Neural crest cell (in vitro differentiated cells): ENCODE results near the gene FBRSL1. TPM values are rescaled to one million over a fixed set of nuclear protein-coding genes. Genes with fewer than 3 reads are reported as not detected.

Source experiments
- DNase-seq: peaks from one replicate; pipeline ENCODE4 v3.0.0; 2021; ENCODE audit warnings: low read depth, mixed read lengths, low spot score
- H3K27ac Mint-ChIP-seq: one replicate; pipeline ENCODE4 v1.8.0; 2021; ENCODE audit warnings: mild to moderate bottlenecking, mixed read lengths; ENCODE audit not compliant: unreplicated experiment
- H3K27me3 Mint-ChIP-seq: 2 replicates; pipeline ENCODE4 v1.8.0; 2021; ENCODE audit warnings: low read depth, mild to moderate bottlenecking, mixed read lengths
- H3K36me3 Mint-ChIP-seq: 2 replicates; pipeline ENCODE4 v1.8.0; 2021; ENCODE audit warnings: low read depth, mild to moderate bottlenecking, mixed read lengths
- H3K4me1 Mint-ChIP-seq: 2 replicates; pipeline ENCODE4 v1.8.0; 2021; ENCODE audit warnings: mixed read lengths
- H3K4me3 Mint-ChIP-seq: one replicate; pipeline ENCODE4 v1.8.0; 2021; ENCODE audit warnings: mild to moderate bottlenecking, mixed read lengths
- H3K9me3 Mint-ChIP-seq: 2 replicates; pipeline ENCODE4 v1.8.0; 2021; ENCODE audit warnings: mixed read lengths
- CTCF ChIP-seq: fragments of 200-600 bp; sonication (generic); conservative IDR thresholded peaks from 2 replicates; pipeline ENCODE4 v1.5.0; 2021; ENCODE audit warnings: antibody characterized with exemption, mild to moderate bottlenecking
- total RNA-seq: library from RNA; stranded (reverse); gene quantifications from 2 replicates; pipeline ENCODE4 v1.2.1, GENCODE V29; 2021

FBRSL1 gene
- total RNA-seq, 1 donor from 2014 or later = 118 TPM

- no peak overlapping the region for H3K27ac Mint-ChIP-seq
- no peak overlapping the region for H3K4me3 Mint-ChIP-seq
- H3K4me1 Mint-ChIP-seq = peaks cover 22% of the 10 kb centered on the region
- H3K27me3 Mint-ChIP-seq = peaks cover 4% of the 10 kb centered on the region
- H3K36me3 Mint-ChIP-seq = peaks cover 20% of the 10 kb centered on the region
- H3K9me3 Mint-ChIP-seq = peaks cover 16% of the 10 kb centered on the region
- no peak for DNase-seq
- no peak for TF ChIP-seq CTCF
These were observed 48.7 kb downstream of the FBRSL1 start for GRCh38 chr12:132538663-132538990.

GRCh38 chr12:132539016-132539773 is 49.2 kb downstream of the FBRSL1 start:
- H3K9me3 Mint-ChIP-seq = peaks cover 16% of the 10 kb centered on the region
- peaks cover 22% of the 10 kb centered on the region for H3K4me1 Mint-ChIP-seq
- H3K27ac Mint-ChIP-seq = no peak overlapping the region
- DNase-seq = no peak
- TF ChIP-seq CTCF = no peak
- H3K27me3 Mint-ChIP-seq = peaks cover 4% of the 10 kb centered on the region
- H3K4me3 Mint-ChIP-seq = no peak overlapping the region
- H3K36me3 Mint-ChIP-seq = peaks cover 19% of the 10 kb centered on the region

- no peak for TF ChIP-seq CTCF
- H3K27ac Mint-ChIP-seq = no peak overlapping the region
- H3K4me1 Mint-ChIP-seq = peaks cover 21% of the 10 kb centered on the region
- DNase-seq = no peak
- H3K36me3 Mint-ChIP-seq = peaks cover 13% of the 10 kb centered on the region
- H3K9me3 Mint-ChIP-seq = peaks cover 11% of the 10 kb centered on the region
- peaks cover 8% of the 10 kb centered on the region for H3K27me3 Mint-ChIP-seq
- no peak overlapping the region for H3K4me3 Mint-ChIP-seq
These were observed 50.5 kb downstream of the FBRSL1 start for GRCh38 chr12:132540436-132540835.

GRCh38 chr12:132541200-132541599 is 51.2 kb downstream of the FBRSL1 start:
- no peak for DNase-seq
- no peak overlapping the region for H3K4me3 Mint-ChIP-seq
- H3K36me3 Mint-ChIP-seq = peaks cover 7% of the 10 kb centered on the region
- H3K4me1 Mint-ChIP-seq = peaks cover 14% of the 10 kb centered on the region
- peaks cover 8% of the 10 kb centered on the region for H3K27me3 Mint-ChIP-seq
- no peak for TF ChIP-seq CTCF
- H3K9me3 Mint-ChIP-seq = peaks cover 5% of the 10 kb centered on the region
- H3K27ac Mint-ChIP-seq = no peak overlapping the region

GRCh38 chr12:132541996-132542395 is 52.0 kb downstream of the FBRSL1 start:
- DNase-seq = no peak
- peaks cover 8% of the 10 kb centered on the region for H3K27me3 Mint-ChIP-seq

More at GRCh38 chr12:132541996-132542395, 52.0 kb downstream of the FBRSL1 start:
- H3K4me3 Mint-ChIP-seq = no peak overlapping the region
- no peak for TF ChIP-seq CTCF
- peaks cover 9% of the 10 kb centered on the region for H3K4me1 Mint-ChIP-seq
- H3K36me3 Mint-ChIP-seq = peaks cover 3% of the 10 kb centered on the region
- H3K27ac Mint-ChIP-seq = no peak overlapping the region
- no peaks in the 10 kb centered on the region for H3K9me3 Mint-ChIP-seq
